Activated CD4-positive, alpha-beta T cell treated with anti-CD3 and anti-CD28 coated beads, Interleukin-2, amount 50 U/mL, for 24 hours (primary cell): ENCODE measurements around the gene SH2D3A.
"Not testable (repeated sequence)": the region's sequence is repeated elsewhere in the genome, so short reads cannot be mapped to it uniquely, and the experiment has no call there.

Experiments used
- DNase-seq, 2 donors: peaks; one replicate each; pipeline ENCODE4 v3.0.0-alpha.2; 2020; ENCODE audit warnings: low read depth in 1 of 2, low spot score in 1 of 2

SH2D3A gene

DNA sequence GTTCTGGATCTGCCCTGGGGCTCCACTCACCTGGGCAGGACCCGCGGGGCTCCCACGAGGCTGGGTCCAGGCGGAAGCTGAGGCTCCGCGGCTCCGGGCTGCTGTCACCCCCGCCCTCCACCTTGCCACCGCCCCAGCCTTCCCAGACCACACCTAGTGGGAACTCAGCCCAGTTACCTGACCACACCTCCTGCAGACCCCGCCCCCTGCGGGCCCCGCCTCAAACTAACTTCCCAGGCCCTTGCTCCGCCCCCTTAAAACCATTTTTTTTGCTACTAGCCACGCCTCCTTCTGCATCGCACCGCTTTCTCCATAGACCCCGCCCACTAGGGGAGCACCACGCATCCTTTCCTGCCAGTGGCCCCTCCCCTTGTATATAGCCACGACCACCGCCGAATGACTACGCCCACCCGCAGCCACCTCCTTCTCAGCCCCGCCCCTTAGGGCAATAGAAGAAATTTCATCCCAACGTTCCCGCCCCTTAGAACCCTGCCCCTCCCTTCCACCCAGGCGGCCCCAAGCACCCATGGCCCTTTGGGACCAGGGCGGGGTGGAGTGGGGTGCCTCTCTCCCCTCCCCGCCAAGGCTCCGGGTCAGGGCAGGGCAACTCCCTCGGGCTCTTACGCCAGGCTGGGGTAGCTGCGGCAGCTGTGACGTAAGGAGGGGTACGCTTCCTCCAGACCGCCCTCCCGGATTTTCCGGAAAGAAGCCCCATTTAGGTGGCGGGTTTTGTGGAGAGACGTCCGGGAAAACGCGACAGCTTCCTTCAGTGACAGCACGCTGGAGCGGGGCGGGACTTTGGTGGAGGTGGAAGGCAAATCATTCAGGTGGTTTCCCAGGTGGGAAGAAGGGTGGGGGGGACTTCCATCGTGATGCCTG is at the start of gene SH2D3A:
SH2D3A (minus strand) TSS at position 79 of the 879 bp plus-strand sequence. CDS start 3,687 bp downstream, outside the sequence.
- peak; percentile 78 to 92 for DNase-seq

DNA sequence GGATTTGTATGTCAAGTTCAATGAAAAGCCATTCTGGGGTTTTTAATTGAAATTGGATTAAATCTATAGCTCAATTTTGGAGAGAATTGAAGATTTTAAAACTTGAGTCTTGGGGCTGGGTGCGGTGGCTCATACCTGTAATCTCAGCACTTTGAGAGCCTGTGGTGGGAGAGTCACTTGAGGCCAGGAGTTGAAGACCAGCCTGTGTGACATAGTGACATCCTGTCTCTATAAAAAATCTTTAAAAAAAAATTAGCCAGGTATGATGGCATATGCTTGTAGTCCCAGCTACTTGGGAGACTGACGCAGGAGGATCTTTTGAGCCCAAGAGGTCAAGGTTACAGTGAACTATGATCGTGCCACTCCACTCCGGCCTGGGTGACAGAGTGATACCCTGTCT is 46.4 kb upstream of the SH2D3A start:
- no peak for DNase-seq

DNA sequence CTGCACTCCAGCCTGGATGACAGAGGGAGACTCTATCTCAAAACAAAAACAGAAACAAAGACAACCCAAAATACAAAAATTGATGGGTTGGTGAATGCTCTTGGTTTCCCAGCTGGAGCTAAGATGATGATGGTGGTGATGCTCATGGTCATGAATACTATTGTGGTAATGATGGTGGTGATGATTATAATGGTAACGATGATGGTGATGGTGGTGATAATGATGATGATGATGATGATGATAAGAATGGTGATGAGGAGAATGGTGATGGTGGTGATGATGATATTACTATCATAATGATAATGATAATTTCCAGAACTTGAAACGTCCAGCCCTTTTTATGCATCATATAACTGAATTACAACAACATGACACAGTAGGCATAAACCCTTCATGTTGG is 45.4 kb upstream of the SH2D3A start:
- DNase-seq: no peak

DNA sequence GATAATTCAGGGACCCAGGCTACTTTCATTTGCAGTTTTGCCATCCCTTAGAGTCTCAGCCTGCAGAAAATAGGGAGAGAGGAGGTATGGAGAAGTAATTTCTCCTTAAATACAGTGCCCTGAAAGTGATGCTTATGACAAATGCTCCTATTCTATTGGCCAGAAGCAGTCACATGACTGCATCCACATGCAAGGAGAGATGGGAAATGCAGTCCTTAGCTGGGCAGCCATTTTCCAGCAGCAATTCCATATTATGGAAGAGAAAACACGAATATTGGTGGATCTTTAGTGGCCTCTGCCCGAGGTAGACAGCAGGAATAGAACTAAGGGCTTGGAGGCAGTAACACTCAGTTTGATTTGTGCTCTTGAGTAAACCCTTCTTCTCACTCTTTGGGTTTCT is 44.7 kb upstream of the SH2D3A start:
- DNase-seq: no peak

DNA sequence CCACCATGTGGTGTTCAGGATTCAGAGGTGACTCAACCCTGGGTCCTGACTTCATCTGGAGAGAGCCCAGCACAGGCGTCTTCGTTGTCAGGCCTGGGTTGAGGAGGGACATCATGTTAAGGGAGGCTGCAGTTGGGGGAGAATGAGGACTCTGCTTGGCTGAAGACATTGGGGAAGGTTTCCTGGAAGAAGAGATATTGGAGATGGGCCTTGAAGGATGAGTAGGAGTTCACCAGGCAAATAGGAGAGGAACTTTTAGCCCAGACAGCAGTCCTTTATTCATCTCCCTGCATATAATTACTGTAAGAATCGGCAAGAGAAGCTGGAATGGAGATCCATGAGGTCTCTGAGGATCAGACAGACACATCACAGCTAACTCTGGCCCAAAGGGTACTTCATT is 44.1 kb upstream of the SH2D3A start:
- DNase-seq: no peak

DNA sequence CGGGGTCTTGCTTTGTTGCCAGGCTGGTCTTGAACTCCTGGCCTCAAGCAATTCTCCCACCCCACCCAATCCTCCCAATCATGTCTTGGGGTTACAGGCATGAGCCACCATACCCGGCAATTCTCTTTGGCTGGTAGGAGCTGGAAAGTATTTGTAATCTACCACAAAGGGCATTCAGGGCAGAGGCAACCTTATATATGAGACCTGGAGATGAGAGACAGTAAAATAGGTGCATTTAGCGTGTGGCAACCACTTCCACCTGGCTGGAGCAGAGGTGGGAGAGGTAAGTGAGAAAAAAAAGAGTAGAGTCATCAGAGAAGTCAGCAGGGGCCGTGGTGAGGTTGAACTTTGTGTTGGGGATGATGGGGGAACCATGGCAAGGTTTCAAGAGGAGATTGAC is 42.0 kb upstream of the SH2D3A start:
- DNase-seq: no peak

DNA sequence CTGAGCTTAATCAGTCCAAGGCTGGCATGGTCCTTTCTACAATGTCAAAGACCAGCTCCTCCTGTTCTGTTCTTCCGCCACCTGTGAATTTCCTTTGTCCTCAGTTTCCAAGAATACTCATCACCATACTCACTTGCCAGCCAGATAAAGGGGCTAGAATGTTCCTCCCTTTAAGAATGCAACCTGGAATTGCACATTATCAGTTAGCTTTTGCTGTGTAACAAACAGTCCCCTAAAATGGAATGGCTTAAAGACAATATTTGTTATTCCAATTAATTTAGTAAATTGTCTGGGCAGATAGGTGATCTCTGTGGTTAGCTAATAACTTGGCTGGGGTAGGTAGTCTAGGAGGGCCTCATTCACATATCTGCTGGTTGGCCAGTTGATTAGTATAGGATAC is 41.3 kb upstream of the SH2D3A start:
- no peak for DNase-seq

DNA sequence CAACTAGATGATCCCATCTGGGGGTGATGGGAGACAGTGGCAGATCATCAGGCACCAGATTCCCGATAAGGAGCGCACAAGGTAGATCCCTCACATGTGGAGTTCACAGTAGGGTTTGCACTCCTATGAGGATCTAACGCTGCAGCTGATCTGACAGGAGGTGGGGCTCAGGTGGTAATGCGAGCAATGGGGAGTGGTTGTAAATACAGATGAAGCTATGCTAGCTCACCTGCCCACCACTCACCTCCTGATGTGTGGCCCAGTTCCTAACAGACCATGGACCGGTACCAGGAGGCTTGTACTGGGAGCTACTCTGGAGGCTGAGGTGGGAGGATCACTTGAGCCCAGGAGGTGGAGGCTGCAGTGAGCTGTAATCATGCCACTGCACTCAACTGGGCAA is 40.1 kb upstream of the SH2D3A start:
- no peak for DNase-seq

DNA sequence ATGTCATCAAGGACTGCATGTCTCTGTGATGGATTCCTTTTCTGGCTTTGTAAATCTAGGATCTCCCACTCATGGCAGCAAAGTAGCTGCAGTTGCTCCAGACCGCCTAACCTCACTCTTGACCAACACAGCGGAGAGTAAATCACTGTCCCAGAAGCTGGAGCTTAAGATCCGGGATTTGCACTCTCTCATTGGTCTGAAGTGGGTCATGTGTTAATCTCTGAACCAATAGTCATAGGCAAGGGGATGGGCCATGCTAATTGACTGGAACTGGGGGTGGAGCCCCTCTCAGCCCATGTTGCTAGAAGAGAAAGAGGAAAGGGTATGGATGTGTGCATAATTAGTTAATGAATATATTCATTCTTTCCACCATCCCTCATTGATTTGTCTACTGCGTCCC is 39.3 kb upstream of the SH2D3A start:
- no peak for DNase-seq

DNA sequence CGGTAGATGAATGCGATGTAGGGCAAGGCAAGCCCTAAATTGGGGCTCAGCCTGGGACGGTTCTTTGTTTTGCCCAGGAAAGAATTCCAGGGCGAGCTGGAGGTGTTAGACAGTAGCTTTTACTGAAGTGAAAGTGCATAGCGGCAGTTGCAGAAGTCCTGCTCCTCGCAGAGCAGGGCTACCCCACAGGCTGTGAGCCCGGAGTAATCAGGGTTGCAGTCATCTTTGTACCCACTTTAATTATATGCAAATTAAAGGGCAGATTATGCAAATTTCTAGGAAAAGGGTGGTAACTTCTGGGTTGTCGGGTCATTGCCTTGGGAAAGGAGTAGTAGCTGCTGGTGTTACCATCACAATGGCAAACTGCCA is 35.8 kb upstream of the SH2D3A start:
- DNase-seq: no peak

DNA sequence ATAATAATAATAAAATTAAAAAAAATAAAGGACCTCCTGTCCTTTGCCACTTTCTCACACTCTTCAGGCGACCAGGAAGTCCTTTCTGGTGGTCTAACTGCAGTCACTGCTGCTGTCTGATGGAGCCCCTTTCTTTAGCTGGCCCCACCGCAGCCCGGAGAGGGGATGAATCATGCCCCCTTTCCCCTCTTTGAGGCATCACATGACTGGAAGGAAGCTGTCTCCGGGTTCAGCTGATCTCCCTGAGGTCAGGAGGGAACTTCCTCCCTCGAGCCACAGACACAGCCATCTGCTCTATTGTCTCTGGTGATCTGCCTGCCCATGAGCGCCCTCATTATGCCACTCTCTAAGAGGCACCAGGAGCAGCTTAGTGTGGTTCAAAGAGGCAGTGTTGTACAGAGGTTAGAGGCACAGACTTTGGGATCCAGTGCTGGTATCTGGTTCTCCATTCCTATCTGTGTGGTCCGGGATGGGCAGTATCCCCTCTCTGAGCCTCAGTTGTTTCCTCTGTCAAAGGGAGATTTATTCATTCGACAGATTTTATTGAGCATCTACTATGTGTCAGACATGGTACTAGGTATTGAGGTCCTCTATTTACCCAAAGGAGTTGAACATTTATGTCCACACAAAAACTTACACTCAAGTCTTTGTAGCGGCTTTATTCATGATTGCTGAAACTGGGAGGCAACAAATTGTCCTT is 35.3 kb upstream of the SH2D3A start:
- peak; percentile 27 to 67 for DNase-seq

DNA sequence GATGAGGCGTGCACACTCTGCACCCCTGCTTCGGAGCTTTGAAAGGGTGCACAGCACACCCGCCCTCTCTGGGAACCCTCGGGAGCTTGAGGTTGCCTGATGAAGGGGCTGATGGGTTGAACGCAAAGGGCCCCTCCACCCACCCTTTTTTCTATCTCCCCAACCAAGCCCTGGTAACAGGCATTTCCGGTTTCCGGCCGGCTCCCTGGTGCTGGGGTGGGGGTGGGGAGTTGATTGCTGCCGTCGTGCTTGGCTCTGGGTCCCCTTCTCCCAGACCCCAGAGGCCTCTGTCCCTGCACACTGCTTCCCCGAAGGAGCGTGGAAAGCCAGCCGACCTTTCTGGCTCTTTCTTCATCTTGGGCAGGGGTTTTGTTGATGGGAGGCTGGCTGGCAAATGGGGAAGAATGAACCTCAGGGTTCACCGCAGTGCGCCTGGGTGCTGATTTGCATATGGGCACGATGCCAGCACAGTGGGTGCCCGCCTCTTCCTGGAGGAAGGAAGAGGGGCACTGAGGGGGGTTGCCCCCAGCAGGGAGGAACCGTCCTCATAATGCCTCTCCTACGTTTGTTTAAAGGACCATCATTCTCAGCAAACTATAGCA is 34.4 kb upstream of the SH2D3A start:
- peak; percentile 70 to 76 for DNase-seq

DNA sequence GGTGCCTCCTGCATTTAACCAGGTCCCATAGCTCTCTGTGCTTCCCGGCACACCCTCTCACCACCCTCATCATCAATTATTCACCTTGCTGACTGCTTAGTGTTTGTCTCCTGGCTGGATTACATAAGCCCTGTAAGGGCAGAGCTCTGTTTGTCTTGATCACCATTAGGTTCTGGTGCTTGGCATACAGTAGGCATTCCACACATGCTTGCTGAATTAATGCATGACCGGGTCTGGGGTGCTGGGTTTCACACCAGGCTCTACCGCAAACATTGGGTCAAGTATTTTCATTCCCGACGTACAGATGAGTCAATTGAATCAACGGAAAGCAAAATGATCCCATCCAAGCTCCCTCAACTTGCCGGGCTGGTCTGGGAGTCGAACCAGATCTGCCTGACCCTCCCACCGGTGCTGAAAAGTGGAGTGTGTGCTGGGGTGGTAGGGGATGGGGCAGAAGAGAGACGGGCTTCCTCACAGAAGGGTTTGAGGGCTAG is 33.8 kb upstream of the SH2D3A start:
- DNase-seq: no peak

DNA sequence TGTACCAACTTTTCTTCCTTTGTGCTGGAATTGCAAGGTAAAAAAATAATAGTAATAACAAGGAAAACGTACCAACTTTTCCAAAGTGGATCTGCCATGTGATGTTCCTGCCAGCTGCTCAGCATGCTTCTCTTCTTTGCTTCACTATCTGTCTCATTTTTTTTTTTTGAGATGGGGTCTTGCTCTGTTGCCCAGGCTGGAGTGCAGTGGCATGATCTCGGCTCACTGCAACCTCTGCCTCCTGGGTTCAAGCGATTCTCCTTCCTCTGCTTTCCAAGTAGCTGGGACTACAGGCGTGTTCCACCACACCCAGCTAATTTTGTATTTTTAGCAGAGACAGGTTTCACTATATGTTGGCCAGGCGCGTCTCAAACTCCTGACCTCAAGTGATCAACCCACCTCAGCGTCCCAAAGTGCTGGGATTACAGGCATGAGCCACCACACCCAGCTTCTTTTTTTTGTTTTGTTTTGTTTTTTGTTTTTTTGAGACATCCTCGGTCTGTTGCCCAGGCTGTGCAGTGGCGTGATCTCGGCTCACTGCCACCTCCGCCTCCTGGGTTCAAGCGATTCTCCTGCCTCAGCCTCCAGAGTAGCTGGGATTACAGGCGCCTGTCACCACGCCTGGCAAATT is 33.0 kb upstream of the SH2D3A start:
- not testable (repeated sequence) for DNase-seq

DNA sequence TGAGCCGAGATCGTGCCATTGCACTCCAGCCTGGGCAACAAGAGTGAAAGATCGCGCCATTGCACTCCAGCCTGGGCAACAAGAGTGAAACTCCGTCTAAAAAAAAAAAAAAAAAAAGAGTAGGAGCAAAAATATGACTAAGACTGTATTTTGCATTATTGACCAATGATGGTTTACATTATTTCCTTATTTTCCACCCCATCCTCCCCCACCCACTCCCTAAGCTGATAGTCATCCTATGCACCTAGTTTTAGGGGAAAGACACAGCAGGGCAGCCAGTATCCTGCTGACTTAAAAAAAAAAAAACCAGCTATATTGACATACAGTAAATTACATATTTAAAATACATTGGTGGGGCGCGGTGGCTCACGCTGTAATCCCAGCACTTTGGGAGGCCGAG is 30.4 kb upstream of the SH2D3A start:
- no peak for DNase-seq

DNA sequence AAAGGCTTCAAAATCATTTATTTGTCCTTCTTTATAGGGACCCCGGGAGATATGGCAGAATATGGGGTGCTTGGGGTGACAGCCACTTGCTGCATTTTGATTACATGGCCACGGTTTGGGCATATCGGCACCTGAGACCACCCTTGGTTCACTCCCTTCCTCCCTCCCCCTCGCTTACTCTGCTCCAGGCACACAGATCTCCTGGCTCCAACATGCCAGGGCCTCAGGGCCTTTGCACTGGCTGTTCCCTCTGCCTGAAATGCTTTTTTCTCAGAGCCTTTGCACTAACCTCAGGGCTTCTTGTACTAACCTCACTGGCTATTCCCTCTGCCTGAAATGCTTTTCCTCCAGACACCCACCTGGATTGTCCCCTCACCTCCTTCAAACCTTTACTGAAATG is 29.0 kb upstream of the SH2D3A start:
- DNase-seq: no peak

DNA sequence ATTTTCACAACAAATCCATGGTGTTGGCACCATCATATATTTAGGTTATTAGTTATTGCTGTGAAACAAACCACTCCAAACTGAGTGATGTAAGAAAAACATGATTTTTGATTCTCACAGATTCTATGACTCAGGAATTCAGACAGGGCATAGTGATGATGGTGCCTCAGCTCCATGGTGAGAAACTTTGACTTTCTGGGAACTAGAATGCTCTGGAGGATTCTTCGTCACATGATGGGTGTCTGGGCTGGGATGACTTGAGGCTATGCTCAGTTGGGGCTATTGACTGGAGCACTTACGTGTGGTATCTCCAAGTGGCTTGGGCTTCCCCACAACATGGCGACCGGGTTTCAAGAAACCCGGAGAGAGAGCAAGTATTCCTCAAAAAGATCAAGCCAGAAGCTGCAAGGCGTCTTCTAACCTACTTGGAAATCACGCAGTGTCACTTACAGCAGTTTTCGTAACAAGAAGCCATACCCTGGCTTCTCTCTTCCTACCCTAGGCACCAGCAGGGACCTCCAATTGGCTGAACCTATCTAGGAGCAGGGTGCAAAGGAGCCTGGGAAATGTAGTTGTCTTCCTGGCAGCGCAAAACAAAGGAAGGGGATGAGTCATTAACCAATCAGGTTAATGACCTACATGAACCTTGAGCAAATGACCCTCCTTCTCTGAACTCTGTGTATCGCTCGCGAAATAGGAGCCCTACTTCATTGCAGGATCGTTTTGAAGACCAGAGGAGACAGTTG is 27.6 kb upstream of the SH2D3A start:
- DNase-seq: no peak

DNA sequence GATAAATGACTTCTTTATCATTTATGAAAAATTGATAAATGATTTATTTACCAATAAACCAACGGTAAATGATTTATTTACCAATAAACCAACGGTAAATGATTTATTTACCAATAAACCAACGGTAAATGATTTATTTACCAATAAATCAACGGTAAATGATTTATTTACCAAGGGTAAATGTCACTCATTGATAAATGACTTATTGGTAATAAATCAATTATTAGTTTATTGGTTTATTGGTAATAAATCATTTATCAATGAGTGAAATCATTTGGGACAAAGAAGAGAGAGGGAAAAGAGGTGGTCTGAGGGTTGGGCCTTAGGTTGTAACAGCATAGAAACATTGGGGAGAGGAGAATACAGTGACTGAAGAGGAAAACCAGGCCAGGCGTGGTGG is 26.7 kb upstream of the SH2D3A start:
- no peak for DNase-seq

DNA sequence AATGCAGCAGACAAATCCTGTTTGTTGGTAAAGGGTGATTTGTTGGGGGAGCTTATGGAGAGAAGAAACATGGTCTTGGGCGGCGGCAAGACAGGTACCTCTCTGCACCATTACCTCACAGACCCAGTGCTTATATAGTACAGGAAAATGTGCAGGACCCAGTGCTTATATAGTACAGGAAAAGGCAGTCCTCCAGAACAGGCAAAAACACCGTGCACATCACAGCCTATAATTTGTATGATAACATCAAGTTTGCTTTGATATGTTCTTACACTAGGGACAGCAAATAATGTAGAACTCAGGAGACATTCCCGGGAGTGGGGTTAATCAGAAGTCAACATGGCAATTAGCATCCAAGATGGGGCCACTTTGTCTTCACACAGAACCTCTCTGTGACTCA is 26.2 kb upstream of the SH2D3A start:
- no peak for DNase-seq

DNA sequence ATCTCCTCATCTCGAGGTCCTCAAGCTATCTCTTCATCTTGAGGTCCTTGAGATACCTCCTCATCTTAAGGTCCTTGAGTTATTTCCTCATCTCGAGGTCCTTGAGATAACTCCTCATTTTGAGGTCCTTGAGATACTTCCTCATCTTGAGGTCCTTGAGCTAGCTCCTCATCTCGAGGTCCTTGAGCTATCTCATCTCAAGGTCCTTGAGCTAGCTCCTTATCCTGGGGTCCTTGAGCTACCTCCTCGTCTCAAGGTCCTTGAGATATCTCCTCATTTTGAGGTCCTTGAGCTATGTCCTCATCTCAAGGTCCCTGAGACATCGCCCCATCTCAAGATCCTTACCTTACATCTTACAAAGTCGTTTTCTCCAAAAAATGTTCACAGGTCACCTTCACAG is 24.0 kb upstream of the SH2D3A start:
- no peak for DNase-seq
